HEK293 (cell line): ENCODE data around the gene TAS1R3.

ENCODE experiments used
- HOXA7 ChIP-seq: sonication (generic); formaldehyde crosslinking; IDR thresholded peaks from 2 replicates; pipeline ENCODE4 v1.8.1; 2022; ENCODE audit warnings: missing genetic modification reagents, borderline replicate concordance
- ZNF350 ChIP-seq: fragments of 450-650 bp; formaldehyde crosslinking; IDR thresholded peaks from 2 replicates; pipeline ENCODE4 v1.5.0; 2017; ENCODE audit warnings: missing biosample characterization, mild to moderate bottlenecking, missing genetic modification characterization
- TF ChIP-seq, protein P1 (sequence below): fragments of 450-650 bp; formaldehyde crosslinking; IDR thresholded peaks from 2 replicates; pipeline ENCODE4 v1.5.1; 2016; ENCODE audit warnings: missing biosample characterization, missing genetic modification characterization
- TF ChIP-seq, protein P2 (sequence below): fragments of 450-650 bp; formaldehyde crosslinking; IDR thresholded peaks from 2 replicates; pipeline ENCODE4 v1.5.1; 2016; ENCODE audit warnings: missing biosample characterization, missing genetic modification characterization

DNA sequence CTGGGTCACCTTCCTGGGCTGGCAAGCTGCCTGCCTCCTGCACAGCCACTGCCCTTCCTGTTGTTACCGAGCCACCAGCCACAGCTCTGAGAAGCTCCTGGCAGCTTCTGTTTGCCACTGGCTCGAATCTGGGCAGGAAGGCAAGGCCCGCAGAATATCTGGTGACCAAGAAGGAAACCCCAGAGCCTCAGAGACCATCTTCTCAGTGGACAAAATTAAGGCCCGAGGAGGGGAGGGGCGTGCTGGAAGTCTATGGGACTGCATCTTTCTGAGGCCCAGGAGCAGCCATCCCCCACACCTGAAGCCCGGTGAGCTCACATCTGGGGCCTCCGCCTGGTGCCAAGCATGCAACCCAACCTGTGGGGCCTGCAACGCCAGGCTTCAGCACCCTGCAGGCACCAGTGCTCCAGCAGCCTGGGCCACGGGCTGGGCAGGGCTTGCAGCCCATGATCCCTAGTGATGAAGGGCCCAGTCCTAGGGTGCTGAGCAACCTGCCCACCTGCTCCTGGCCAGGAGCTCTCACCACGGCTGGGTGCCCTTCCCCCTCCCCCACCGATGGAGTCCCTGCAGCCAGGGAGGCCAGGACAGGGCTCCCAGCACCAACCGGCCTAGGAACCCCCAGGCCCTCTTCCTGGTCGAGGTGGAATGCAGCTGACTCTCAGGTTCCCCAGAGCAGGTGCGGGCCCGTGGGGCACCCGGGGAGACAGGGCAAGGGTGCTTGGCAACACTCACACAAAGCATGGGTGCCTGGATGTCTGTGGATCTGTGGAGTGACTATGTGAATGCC is 5.6 kb upstream of the TAS1R3 start:
- TF ChIP-seq, protein P1, sequence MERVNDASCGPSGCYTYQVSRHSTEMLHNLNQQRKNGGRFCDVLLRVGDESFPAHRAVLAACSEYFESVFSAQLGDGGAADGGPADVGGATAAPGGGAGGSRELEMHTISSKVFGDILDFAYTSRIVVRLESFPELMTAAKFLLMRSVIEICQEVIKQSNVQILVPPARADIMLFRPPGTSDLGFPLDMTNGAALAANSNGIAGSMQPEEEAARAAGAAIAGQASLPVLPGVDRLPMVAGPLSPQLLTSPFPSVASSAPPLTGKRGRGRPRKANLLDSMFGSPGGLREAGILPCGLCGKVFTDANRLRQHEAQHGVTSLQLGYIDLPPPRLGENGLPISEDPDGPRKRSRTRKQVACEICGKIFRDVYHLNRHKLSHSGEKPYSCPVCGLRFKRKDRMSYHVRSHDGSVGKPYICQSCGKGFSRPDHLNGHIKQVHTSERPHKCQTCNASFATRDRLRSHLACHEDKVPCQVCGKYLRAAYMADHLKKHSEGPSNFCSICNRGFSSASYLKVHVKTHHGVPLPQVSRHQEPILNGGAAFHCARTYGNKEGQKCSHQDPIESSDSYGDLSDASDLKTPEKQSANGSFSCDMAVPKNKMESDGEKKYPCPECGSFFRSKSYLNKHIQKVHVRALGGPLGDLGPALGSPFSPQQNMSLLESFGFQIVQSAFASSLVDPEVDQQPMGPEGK (tag by site-specific recombination): no peak
- TF ChIP-seq ZNF350 (tag by site-specific recombination) (no peak), HOXA7 (CRISPR knock-in tag) (no peak)
- TF ChIP-seq, protein P2, sequence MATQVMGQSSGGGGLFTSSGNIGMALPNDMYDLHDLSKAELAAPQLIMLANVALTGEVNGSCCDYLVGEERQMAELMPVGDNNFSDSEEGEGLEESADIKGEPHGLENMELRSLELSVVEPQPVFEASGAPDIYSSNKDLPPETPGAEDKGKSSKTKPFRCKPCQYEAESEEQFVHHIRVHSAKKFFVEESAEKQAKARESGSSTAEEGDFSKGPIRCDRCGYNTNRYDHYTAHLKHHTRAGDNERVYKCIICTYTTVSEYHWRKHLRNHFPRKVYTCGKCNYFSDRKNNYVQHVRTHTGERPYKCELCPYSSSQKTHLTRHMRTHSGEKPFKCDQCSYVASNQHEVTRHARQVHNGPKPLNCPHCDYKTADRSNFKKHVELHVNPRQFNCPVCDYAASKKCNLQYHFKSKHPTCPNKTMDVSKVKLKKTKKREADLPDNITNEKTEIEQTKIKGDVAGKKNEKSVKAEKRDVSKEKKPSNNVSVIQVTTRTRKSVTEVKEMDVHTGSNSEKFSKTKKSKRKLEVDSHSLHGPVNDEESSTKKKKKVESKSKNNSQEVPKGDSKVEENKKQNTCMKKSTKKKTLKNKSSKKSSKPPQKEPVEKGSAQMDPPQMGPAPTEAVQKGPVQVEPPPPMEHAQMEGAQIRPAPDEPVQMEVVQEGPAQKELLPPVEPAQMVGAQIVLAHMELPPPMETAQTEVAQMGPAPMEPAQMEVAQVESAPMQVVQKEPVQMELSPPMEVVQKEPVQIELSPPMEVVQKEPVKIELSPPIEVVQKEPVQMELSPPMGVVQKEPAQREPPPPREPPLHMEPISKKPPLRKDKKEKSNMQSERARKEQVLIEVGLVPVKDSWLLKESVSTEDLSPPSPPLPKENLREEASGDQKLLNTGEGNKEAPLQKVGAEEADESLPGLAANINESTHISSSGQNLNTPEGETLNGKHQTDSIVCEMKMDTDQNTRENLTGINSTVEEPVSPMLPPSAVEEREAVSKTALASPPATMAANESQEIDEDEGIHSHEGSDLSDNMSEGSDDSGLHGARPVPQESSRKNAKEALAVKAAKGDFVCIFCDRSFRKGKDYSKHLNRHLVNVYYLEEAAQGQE (tag by site-specific recombination): no peak
